GM21447 (cell line): ENCODE measurements around the gene TLR2.

ENCODE experiments used
- ATAC-seq: cut with Tn5 transposase; IDR thresholded peaks from one replicate; pipeline ENCODE4 v1.9.1; 2021; ENCODE audit not compliant: unreplicated experiment

TLR2 gene

DNA sequence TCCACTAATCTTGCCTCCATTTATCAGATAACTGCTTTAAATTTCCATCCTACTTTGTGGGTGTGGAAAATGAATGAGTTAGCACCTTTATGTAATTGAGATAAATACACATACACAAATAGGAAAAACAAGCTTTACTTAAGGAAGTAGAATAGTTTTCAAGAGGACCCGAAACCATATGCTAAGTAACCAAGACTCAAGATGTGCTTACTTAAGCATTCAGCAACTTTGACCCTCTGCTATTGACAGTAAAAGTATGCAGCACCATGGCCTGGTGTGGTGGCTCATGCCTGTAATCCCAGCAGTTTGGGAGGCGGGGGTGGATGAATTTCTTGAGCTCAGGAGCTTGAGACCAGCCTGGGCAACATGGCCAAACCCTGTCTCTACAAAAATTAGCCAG lies 45.8 kb downstream of the TLR2 start:
- no peak for ATAC-seq

DNA sequence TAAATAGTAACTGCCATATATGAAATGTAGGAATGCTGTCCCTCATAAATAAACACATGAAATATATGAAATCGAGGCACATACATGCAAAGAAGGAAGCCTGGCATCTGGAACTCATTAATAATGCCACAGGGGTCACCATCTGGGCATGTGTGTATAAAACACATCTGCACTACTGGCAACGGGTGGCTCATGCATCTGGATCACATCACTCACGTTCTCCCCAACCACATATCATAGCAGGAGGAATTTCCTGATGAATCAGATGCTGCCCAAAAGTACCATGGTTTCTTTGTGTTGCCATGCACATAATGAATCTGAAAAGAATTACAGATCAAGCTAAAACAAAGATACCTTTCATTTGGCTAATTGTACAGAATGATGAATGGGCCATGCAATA lies 47.2 kb downstream of the TLR2 start:
- no peak for ATAC-seq

DNA sequence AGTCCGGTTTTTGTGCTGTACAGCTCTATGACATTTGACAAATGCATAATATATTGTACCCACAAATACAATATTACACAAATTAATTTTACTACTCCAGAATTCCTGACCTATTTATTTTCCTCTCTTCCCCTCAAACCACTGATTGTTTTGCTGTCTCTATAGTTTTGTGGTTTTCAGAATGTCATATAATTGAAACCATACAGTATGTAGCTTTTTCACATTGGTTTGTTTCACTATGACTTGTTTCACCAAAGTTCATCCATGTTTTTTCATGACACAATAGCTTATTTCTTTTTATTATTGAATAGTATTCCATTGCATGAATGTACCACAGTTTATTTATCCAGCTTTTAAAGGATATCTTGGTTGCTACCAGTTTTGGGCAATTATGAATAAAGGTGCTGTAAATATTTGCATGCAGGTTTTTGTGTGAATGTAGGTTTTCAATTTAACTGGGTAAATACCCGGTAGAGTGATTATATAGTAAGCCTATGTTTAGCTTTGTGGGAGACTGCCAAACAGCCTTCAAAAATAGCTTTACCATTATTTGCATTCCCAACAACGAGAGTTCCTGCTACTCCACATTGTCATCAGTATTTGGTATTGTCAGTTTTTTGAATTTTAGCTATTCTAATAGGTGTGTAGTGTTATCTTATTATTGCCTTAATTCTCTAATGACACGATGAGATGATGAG lies 49.8 kb downstream of the TLR2 start:
- no peak for ATAC-seq

DNA sequence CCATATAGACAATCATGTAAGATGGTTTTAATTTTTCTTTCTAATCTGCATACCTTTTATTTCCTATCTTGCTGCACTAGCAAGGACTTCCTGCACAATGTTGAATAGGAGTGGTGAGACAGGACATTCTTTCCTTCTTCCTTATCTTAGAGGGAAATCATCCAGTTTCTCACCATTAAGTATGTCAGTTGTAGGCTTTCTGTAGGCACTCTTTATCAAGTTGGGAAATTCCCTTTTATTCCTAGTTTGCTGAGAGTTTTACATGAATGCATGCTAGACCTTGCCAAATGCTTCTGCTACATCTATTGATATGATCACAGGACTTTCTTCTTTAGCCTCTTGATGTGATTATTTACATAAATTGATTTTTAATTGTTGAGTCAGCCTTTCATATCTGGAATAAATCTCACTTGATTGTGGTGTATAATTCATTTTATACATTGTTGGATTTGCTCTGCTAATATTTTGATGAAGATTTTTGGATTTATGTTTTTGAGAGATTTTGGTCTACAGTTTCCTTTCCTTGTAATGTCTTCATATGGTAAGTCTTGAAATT lies 51.9 kb downstream of the TLR2 start:
- no peak for ATAC-seq

DNA sequence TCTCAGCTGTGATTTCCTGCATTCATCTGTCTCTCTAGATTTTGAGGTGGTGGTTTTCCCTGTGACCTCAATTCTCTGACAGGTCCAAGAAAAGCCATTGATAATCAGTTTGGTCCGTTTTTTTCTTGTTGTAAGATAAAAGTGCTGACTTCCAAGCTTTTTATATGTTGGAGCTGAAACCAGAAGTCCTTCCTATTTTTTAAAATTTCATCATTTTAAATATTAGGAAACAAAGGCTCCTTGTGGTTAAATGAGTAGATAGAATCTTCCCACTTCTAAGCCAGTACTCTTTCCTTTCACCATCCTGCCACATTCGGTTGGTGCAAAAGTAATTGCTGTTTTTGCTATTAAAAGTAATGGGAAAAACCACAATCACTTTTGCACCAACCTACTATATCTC lies 57.5 kb downstream of the TLR2 start:
- no peak for ATAC-seq

DNA sequence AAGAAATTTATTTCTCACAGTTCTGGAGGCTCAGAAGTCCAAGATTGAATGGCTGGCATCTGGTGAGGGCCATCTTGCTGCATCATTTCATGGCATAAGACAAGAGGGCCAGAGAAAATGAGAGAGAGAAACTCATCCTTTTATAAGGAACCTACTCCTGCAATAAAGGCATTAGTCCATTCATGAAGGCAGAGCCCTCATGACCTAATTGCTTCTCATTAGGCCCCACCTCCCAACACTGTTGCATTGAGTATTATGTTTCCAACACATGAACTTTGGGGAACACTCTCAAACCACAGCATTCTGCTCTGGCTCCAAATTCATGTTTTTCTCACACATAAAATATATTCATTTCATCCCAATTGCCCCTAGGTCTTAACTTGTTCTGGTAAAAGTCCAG lies 61.6 kb downstream of the TLR2 start:
- no peak for ATAC-seq

DNA sequence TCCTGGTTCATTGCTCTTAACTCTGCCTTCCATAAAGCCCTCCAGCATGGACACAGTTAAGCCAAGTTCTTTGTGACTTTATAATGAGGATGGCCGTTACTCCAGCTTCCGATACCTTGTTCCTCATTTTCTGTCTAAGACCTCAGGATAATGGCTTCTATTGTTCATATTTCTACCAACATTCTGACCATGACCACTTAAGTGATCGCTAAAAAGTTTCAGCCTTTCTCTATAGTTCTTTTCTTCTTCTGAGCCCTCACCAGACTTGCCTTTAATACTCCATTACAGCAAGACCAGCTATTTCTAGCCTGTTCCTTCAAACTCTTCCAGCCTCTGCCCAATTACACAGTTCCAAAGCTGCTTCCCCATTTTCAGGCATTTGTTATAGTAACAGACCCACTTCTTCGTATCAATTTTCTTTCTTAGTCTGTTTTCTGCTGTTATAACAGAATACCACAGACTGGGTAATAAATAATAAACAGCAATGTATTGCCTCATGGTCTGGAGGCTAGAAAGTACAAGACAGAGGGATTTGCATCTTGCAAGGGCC lies 63.4 kb downstream of the TLR2 start:
- ATAC-seq = no peak

DNA sequence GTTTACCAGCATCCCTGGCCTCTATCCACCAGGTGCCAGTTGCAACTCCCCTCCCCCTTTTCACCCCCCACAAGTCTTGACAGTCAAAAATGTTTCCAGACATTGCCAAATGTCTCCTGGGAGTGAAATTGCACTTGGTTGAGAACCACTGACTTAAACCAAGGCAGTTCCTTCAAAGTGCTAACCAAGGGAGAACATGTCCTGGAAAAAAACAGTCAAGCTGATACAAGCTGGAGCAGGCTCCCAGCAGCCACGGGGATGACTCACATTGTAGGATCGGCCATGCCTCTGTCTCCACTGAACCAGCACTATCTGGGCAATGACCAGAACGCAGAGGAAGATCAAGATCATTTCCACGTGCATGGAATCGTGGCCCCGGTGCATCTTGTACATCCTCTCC lies 64.3 kb downstream of the TLR2 start:
- no peak for ATAC-seq

DNA sequence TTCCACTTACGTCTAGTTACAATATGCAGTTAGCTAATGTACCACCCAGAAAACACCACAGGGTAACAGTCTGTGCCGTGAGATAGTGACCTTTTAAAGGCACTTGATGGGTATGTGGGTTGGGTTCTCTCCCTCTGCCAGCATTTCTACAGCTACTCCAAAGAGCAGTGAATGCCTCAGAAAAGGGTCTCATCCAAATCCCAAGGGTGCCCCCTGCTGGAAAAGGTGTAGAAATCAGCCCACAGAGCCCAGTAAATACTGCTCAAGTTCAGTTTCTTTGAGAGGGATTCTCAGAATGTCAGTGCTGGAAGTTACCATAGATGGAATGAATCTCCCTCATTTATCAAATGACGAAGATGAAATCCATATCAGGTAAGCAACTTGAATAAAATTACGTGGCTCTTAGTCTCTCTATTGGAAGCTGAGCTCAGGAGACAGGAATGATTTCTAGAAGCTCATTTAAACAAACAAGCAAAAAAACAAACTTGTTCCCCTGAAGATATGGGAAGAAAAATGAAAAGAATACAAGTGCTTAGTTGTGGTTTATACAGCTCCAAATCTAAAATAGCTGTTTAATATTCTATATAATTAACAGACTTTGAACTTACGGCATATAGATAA lies 66.2 kb downstream of the TLR2 start:
- ATAC-seq = peak; percentile 87

DNA sequence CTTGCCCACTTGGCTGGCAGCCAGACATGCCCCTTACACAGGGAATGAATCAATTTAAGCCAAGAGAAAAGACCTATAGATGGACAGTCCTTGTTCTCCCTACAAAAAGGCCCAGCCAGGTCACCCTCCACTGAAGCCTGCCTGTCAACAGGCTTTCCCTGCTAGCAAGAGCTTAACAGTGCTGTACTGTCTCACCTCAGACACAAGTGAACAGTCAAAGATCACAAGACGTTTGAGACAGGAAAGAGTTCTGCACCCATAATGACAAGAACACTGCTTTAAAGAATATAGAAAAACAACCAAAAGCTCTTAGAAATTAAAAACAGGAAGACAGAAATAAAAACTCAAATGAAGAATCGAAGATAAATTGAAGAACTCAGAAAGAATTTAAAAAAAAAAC lies 71.1 kb downstream of the TLR2 start:
- ATAC-seq = no peak
